ENCODE data around the gene HSPG2. TPM values are rescaled to one million over a fixed set of nuclear protein-coding genes. Genes with fewer than 3 reads are reported as not detected.
A peak's percentile ranks its signal among the peaks of the same experiment; 100 is the strongest.

Gene HSPG2
- total and polyA plus RNA-seq, 10 of the 15 experiments (the other 5 are each of a cell fraction or from before 2014, with no cell fraction given), result 0.30 to 3.4 (median 0.73) TPM; not detected in 2

GRCh38 chr1:21842606-21843162 lies 94.4 kb downstream of the HSPG2 start:
- H2AFZ ChIP-seq (ENCODE audit: control insufficient read depth, low read depth, low read length), result no peak overlapping the region

GRCh38 chr1:21841852-21842466 lies 95.2 kb downstream of the HSPG2 start:
- no peaks in the 10 kb centered on the region for H3K79me2 ChIP-seq (ENCODE audit: control insufficient read depth, insufficient read depth, low read length)
- H3K4me3 ChIP-seq, result no peak overlapping the region
- SMC1A ChIA-PET (ENCODE audit: uncharacterized antibody, unreplicated experiment), result no interaction called here
- WGBS (ENCODE audit: insufficient coverage, insufficient replicate concordance, low lambda C conversion rate, missing lambda C conversion rate), result 43% methylated on average over 21 of the region's 21 CpGs
- no peak overlapping the region for H3K27ac ChIP-seq (ENCODE audit: control insufficient read depth, insufficient read depth)
- no peak for DNase-seq (ENCODE audit: low read depth, low spot score)
- H2AFZ ChIP-seq (ENCODE audit: control insufficient read depth, low read depth, low read length), result no peak overlapping the region
- ATAC-seq, result no peak
- H4K20me1 ChIP-seq (ENCODE audit: control insufficient read depth, insufficient read depth), result no peaks in the 10 kb centered on the region
- H3K4me2 ChIP-seq (ENCODE audit: control insufficient read depth, insufficient read depth), result no peak overlapping the region
- no peaks in the 10 kb centered on the region for H3K9me3 ChIP-seq (replicated peaks; ENCODE audit: control insufficient read depth, insufficient read depth, low read length)
- FAIRE-seq, result no peak
- RAD21 ChIA-PET (ENCODE audit: unreplicated experiment), result no interaction called here
- no peaks in the 10 kb centered on the region for H3K4me1 ChIP-seq (ENCODE audit: control insufficient read depth, insufficient read depth, low read length)
- POLR2A ChIA-PET, result no interaction called here
- no peak for TF ChIP-seq EGR1 (IDR thresholded peaks at IDR 0.05; ENCODE audit: borderline replicate concordance in 1 of 2, low read depth in 2 of 2, low read length in 2 of 2)
- no peak for TF ChIP-seq BHLHE40 (IDR thresholded peaks at IDR 0.05; ENCODE audit: borderline replicate concordance in 1 of 2, low read depth in 2 of 2, low read length in 1 of 2)
- no peak for TF ChIP-seq ZBED1 (IDR thresholded peaks at IDR 0.05; ENCODE audit: borderline replicate concordance)
- TF ChIP-seq SPI1 (IDR thresholded peaks at IDR 0.05; ENCODE audit: borderline replicate concordance, insufficient read depth, low read depth, low read length), result no peak
- no peak for TF ChIP-seq SUPT20H (IDR thresholded peaks at IDR 0.05; ENCODE audit: borderline replicate concordance, control insufficient read depth, low read depth, low read length)
- no peak for TF ChIP-seq SMARCA5 (IDR thresholded peaks at IDR 0.05)
- TF ChIP-seq SP1 (IDR thresholded peaks at IDR 0.05; ENCODE audit: low read depth, low read length), result no peak
- TF ChIP-seq MEF2A (IDR thresholded peaks at IDR 0.05; ENCODE audit: insufficient read depth, low read depth, low read length), result no peak
- TF ChIP-seq RAD51 (IDR thresholded peaks at IDR 0.05), result no peak
- TF ChIP-seq SREBF1 (IDR thresholded peaks at IDR 0.05; ENCODE audit: low read length), result no peak
- TF ChIP-seq STAT3 (IDR thresholded peaks at IDR 0.05; ENCODE audit: low read depth, low read length), result no peak
- BruUV-seq (replicated peaks), result no TSS peak
- H3K27me3 ChIP-seq (replicated peaks in 1 of 2; ENCODE audit: control insufficient read depth in 2 of 2, insufficient read depth in 2 of 2, low read length in 1 of 2), result no peaks in the 10 kb centered on the region
- no peaks in the 10 kb centered on the region for H3K36me3 ChIP-seq (ENCODE audit: control insufficient read depth in 2 of 2, insufficient read depth in 2 of 2, low read length in 1 of 2)
- CTCF ChIA-PET, result interaction anchor here (0.8 kb wide), 1 partner anchor 40 kb away, joined by 3 read pairs; no protein-coding TSS in a partner anchor
- intact Hi-C loops (cut with micrococcal nuclease; ENCODE audit: unreplicated experiment), result no loop called here
- no peak overlapping the region for H3K9ac ChIP-seq (ENCODE audit: control insufficient read depth, insufficient read depth, low read length)
- in situ Hi-C loops (cut with MboI), result no loop called here

More at GRCh38 chr1:21842606-21843162, 94.4 kb downstream of the HSPG2 start:
- no peaks in the 10 kb centered on the region for H3K36me3 ChIP-seq (ENCODE audit: control insufficient read depth in 2 of 2, insufficient read depth in 2 of 2, low read length in 1 of 2)
- ATAC-seq, result no peak
- H3K79me2 ChIP-seq (ENCODE audit: control insufficient read depth, insufficient read depth, low read length), result no peaks in the 10 kb centered on the region
- H4K20me1 ChIP-seq (ENCODE audit: control insufficient read depth, insufficient read depth), result no peaks in the 10 kb centered on the region
- WGBS (ENCODE audit: insufficient coverage, insufficient replicate concordance, low lambda C conversion rate, missing lambda C conversion rate), result 41% methylated on average over 15 of the region's 15 CpGs
- no peak overlapping the region for H3K9ac ChIP-seq (ENCODE audit: control insufficient read depth, insufficient read depth, low read length)
- H3K27me3 ChIP-seq (replicated peaks in 1 of 2; ENCODE audit: control insufficient read depth in 2 of 2, insufficient read depth in 2 of 2, low read length in 1 of 2), result no peaks in the 10 kb centered on the region
- BruUV-seq (replicated peaks), result no TSS peak
- TF ChIP-seq USF1 (IDR thresholded peaks at IDR 0.05; ENCODE audit: borderline replicate concordance, extremely low read length, insufficient read depth, low read depth, low read length) (peak; percentile 40), NFIC (IDR thresholded peaks at IDR 0.05; ENCODE audit: low read depth, low read length) (no peak), STAT3 (IDR thresholded peaks at IDR 0.05; ENCODE audit: low read depth, low read length) (no peak), PML (IDR thresholded peaks at IDR 0.05; ENCODE audit: low read length) (no peak)
- CTCF ChIA-PET, result interaction anchor here (0.6 kb wide), 1 partner anchor 307 kb away, joined by 5 read pairs; no protein-coding TSS in a partner anchor
- intact Hi-C loops (cut with micrococcal nuclease; ENCODE audit: unreplicated experiment), result no loop called here
- H3K4me2 ChIP-seq (ENCODE audit: control insufficient read depth, insufficient read depth), result no peak overlapping the region
- H3K4me3 ChIP-seq, result no peak overlapping the region
- SMC1A ChIA-PET (ENCODE audit: uncharacterized antibody, unreplicated experiment), result no interaction called here
- RAD21 ChIA-PET (ENCODE audit: unreplicated experiment), result no interaction called here
- FAIRE-seq, result no peak
- H3K27ac ChIP-seq (ENCODE audit: control insufficient read depth, insufficient read depth), result no peak overlapping the region
- in situ Hi-C loops (cut with MboI), result no loop called here
- DNase-seq (ENCODE audit: low read depth, low spot score), result no peak
- H3K4me1 ChIP-seq (ENCODE audit: control insufficient read depth, insufficient read depth, low read length), result no peaks in the 10 kb centered on the region
- POLR2A ChIA-PET, result no interaction called here
- H3K9me3 ChIP-seq (replicated peaks; ENCODE audit: control insufficient read depth, insufficient read depth, low read length), result no peaks in the 10 kb centered on the region

Measured in GM12878 (cell line).